IPS DF 19.7 (cell line): ENCODE results near the gene IFT122.
"Not testable (repeated sequence)": the region's sequence is repeated elsewhere in the genome, so short reads cannot be mapped to it uniquely, and the experiment has no call there.

Experiments
- DNase-seq: peaks from one replicate; pipeline ENCODE4 v3.0.0-alpha.2; 2013; ENCODE audit warnings: low read depth, low spot score

IFT122 gene

DNA sequence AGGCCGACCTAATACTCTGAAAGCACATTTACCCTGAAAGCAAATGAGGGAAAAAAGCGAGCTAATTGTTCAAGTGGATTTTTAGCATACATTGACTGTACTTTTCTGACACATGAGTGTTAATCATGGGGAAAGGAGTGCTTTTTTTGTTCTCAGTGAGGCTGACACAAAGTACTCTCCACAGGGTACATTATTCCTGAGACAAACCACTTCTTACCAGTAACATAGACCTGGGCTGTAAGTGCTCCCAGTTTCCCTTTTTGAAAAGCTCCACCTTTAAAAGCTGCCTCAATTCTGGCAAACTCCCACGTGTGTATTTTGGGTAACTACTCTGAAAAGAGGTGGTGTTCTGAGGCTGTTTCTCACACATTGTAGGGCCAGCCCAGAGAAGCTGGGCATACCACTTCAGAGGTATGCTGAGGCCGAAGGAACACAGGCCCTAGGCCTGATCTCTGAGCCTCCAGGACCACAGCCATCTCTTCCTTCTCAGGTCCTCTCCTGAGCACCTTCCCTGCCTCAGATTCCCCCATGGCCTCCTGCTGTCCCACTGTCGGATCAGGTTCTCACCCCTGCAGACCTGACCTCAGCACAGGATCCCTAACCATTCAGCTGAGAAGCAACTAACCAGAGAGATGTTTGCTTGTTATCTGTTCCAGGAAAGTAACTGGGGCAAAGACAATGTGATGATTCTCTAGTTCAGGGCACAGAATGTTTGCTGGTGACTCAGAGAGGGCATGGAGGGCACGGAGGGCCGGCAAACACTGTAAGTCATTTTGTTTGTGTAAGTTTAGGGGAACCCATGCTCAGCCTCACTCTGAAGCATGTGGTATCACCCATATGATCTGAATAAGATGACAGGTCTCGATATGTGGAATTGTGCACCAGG, 58.8 kb downstream of the IFT122 start:
- not testable (repeated sequence) for DNase-seq

DNA sequence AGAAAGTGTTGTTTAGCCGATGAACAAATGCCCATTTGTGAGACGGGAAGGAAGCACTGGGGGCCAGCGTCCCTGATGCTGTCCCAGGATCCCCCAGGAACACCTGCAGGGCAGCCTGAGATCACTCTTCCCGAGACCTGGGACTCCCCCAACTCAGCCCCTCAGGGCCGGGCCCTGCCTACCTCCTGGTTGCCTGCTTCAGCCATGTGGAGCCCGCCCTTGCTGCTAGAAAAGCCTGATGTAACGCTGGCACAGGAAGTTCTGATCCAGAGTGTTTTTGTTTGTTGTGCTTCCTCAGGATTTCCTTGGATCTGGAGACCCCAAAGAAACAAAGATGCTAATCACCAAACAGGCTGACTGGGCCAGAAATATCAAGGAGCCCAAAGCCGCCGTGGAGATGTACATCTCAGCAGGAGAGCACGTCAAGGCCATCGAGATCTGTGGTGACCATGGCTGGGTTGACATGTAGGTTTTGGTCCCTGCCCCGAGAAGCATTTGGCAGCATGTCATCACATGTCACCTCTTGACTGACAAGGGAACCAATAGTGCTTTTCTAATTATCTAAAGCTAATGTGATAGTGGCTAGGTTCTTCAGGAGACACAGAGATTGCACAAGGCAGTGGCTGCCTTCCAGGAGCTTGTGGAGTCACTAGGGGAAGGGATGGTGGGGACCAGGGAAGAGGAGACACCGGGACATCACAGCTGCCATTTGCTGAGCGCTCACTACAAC, 59.7 kb downstream of the IFT122 start:
- DNase-seq = not testable (repeated sequence)

DNA sequence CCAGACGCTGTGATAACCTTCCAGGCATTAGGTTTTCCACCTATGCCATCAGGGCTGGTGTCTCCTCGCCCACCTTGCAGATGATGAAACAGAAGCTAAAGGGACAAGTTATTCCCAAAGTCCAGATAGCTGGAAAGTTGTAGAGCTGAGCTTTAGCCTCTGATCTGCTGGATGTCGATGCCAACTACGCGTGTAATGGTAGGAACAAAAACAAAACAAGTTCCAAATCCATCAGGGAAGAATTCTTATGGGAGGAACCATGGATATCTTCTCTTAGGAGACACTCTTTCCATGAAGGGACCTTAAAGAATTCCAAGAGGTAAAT, 60.3 kb downstream of the IFT122 start:
- no peak for DNase-seq

DNA sequence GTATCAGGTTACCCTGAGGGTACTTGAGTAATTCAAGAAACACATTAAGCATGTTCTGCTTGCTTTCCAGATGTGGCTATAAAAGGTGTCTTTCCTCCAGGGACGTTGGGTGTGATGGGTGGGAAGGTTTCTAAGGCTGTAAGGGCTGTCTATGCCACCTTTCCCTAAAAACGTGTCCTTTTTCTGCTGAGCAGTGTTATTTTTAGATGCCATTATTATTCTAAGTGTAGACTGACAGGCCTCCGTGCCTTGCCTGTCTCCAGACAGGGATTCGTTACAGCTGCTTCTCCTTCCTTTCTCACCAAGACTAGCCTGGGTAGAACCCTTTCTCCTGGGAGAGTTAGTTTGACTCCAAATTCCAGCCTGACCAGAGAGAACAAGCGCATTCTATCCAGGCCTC, 61.6 kb downstream of the IFT122 start:
- DNase-seq = no peak

DNA sequence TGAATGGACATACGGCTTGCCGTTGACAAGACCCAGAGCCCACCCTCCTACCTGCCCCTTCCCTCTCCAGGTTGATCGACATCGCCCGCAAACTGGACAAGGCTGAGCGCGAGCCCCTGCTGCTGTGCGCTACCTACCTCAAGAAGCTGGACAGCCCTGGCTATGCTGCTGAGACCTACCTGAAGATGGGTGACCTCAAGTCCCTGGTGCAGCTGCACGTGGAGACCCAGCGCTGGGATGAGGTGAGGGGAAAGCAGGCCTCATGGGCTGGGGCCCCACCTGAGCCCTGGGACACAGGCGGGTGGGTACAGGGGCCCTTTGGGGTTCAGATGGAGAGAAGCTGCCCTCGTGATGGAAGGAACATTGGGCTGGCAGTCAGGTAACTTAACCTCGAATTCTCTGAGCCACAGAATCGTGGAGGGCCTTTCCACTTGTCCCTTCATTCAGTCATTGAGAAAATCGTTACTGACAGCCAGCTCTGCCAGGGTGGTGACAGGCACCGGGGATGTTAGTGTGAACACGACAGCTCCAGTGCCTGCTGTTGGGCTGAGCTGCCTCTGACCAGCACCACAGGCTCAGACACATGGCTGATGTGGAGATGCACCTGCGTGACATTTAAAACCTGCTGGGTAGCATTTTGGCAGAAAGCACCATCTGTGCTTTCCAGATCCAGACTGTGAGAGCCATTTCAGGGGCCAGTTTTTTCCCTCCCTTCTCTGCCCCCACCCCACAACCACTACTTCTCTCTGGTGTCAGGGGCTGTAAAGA, 62.8 kb downstream of the IFT122 start:
- no peak for DNase-seq

DNA sequence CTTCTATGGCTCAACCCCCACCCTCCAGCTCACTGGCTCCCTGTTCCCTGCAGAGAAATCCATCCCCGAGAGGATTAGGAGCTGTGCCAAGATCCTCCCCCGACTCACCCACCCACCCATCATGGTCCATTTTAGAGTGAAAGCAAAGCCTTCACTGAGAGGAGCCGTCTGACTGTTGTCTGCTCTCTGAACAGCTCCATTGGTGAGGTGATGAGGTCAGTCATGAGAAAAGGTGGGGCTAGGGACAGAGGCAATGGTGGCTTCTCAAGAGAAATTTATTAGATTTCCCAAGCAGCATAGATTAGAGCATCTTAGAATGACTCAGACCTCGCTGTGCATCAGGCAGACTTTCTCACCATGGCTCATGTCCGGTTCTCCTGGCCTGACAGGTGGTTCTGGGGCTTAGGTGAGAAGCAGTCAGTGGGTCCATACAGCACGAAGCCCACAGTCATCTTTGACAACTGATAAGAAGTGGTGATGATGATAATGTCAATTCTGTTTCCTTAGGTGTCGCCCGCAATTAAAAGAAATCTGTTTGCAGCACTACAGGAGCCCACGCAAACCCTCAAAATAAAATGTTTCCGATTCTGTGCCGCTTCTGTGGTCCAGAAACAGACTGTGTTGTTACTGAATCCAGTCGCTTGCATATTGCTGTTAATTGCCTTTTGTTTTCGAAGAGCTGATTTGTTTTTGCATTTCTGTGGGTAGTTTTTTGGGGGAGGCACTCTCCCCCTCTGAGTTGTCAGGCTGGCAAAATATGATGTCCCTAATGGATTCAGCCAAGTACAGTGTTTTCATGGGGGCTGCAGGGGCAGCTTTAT, 63.7 kb downstream of the IFT122 start:
- DNase-seq = no peak

DNA sequence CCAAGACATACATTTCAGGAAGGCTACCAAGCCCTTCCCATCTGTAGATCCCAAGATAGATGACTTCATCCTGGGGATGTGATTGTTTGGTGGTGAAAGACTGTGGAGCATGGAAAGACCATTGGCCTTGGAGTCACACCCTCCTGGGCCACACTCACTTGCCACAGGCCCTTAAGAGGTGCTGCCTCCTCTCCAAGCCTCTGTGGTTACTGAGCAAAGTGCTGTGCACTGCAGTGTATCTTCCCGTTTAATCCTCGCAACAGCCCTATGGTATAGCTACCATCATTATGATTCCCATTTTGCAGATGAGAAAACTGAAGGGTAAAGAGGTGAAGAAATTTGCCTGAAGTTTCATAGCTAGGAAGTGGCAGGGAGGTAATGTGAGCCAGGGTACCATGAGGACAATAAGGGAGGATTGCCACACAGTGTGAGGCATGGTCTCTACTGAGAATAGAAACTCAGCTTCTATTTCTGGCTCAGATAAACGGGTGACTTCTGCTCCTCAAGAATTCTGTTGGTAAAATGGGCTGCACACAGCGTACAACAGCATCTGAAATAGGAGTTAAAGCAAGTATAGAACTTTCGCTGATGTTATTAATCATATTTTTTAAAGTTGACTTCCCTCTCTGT, 64.6 kb downstream of the IFT122 start:
- DNase-seq = no peak

DNA sequence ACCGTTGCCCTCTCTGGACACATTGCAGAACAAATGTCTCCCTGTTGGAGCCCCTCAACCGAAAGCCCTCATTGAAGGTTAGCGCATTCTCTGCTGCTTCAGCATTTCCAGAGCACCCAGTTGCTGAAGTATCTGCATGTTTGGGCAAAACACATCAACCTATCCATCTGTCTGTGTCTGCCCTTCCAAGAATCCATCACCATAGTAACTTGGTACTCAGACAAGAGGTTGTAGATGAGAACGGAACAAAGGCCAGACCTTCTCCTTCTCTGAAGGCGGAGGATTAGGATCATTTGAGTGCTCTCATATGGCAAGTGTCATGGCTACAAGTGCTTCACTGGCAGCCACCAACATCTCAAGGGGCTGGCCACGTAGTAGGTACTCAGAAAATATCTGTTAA, 65.3 kb downstream of the IFT122 start:
- no peak for DNase-seq

DNA sequence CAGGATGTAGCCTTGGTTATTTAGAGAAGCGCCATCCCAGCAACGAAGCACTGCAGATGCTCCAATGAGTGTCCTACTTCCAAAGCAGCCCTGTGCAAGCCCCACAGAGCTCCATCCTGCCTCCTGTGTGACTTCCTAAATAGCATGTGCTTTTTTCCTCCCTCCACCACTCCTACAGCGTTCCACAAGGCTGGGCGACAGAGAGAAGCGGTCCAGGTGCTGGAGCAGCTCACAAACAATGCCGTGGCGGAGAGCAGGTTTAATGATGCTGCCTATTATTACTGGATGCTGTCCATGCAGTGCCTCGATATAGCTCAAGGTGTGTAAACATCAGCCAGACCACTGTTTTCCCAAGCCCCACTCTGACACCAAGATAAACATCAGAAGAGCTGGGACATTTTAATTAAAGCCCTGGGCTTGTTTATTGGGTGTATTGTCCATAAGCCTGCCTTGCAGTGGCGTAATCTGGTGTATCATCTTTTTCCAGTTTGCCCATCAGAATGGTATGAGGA, 66.3 kb downstream of the IFT122 start:
- no peak for DNase-seq

DNA sequence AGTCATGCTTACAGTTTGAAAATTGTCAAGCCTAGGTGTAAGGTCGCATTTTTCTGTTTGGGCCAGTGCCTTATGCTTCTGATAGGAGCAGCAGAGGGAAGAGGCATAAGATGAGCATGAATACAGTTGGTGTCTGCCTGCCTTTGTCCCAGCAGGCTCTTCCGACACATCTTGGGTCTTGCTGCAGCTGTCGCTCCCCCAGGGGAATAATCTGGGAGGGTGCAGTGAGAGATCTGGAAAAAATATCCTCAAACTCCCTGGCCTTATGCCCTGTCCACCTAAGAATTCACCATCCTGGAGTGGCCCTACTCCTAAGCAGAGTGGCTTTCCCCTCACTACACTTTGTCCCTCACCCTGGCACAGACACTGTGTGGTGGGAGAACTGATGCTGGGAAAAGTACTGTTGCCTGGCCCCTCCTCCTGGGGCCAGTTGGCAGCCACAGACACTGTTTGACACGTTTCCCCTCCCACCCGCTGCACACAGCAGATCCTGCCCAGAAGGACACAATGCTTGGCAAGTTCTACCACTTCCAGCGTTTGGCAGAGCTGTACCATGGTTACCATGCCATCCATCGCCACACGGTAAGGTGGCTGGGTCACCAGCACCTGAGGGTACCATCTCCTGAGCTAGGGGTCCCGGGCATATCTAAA, 67.3 kb downstream of the IFT122 start:
- DNase-seq = no peak

DNA sequence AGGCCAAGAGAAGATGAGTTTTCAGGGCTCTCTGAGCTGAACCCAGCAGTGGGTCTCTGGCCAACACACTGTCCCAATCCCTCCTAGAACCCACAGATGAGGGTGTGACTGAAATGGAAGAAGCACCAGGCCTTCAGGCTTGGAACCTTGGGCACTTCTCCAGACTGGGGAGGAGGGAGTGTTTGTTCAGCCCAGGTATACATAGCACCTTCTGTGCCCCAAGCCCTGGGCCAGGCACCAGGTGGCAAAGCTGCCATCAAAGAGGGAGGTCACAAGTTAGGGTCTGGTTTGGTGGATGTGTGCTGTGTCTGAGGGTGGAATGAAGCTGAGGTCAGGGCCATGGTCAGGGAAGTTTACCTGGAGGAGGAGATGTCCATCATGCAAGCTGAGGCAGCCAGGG, 72.6 kb downstream of the IFT122 start:
- no peak for DNase-seq

DNA sequence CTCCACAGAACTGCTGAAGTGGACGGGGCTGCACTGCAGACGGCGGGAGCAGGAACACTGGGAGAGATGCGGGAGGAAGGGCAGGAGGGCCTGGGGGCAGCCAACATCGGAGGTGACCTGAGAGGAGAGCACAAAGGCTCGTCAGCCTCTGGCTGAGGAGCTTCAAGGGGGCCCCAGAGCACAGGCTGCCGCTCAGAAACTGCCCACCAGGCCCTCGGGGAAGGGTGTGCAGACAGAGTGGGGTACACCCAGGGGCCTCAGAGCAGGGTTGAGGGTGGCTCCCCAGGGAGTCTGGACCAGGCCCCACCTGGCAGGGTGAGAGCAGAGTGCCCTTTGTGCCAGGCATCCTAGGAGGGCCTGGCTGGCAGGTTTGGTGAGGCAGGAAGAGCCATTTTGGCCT, 73.7 kb downstream of the IFT122 start:
- DNase-seq = no peak

DNA sequence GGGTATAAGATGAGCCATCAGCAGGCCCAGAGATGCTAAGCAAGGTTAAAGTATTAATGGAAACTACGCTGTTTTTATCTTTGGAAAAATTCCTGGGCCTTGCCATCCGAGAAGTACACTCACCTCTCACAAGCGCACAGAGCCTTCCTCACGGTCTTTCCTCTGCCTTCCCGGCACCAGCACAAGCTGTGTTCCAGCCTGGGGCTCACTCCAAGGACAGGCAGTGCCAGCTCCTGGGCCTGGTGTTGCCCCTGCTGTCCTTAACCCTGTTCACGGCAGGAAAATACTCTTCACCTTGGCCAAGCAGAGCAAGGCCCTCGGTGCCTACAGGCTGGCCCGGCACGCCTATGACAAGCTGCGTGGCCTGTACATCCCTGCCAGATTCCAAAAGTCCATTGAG, 74.1 kb downstream of the IFT122 start:
- DNase-seq = no peak

DNA sequence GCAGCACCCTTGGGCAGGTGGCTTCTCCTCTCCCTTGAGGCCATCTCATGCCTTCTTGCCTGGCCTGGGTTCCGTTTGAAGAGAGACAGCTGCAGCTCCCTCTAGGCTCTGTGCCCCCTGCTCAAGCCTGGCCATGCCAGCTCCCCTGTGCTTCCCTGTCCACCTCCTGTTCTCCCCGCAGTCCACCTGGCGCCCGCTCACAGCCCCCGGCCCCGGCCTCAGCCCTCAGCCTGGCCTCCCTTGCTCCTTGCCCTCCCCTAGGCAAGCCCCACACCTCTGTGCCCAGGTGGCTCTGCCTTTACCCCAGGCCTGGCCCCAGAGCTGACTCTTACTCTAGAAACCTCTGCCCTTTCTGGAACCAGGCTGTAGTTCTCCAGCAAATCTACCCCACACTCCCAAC, 74.5 kb downstream of the IFT122 start:
- DNase-seq = no peak

DNA sequence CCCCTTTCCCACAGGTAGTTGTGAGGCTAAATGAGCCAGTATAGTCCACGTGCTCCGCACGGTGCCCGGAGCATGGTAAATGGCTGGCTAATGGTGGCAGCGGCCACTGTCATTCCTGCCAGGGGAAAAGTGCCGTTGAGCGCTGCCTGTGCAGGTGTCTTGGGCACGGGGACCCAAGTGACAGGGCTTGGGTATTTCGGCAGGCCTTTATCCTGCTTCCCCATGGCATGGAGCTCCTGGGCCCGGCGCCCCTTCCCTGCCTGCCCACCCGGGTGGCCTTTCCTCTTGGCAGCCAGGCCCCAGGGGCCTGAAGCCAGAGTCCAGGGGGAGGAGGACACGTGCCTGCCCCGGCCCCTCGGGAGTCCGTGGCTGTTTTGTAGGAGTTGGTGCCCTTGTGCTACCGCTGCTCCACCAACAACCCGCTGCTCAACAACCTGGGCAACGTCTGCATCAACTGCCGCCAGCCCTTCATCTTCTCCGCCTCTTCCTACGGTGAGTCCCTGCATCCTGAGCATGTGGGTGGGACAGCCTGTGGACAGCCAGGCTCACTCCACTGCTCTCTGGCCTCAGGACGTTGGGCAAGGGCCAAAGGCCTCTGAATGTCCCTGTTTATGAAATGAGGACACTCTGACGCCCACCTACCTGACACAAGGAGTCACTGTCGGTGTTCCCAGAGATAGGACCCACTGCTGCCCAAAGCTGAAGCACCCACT, 75.2 kb downstream of the IFT122 start:
- not testable (repeated sequence) for DNase-seq

DNA sequence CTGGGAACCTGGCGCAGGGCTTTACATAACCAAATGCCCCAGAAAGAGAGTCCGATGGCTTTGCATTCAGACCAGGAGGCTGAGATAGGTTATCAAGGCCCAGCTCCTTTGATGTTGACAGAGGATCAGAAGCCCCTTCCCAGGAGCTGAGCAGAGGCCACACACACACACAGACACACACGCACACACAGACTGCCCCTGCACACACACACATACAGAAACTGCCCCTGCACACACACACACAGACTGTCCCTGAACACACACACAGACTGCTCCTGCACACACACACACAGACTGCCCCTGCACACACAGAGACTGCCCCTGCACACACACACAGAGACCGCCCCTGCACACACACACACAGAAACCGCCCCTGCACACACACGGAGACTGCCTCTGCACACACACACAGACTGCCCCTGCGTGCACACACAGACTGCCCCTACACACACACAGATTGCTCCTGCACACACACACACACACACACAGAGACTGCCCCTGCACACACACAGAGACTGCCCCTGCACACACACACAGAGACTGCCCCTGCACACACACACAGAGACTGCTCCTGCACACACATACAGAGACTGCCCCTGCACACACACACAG, 75.9 kb downstream of the IFT122 start:
- not testable (repeated sequence) for DNase-seq

DNA sequence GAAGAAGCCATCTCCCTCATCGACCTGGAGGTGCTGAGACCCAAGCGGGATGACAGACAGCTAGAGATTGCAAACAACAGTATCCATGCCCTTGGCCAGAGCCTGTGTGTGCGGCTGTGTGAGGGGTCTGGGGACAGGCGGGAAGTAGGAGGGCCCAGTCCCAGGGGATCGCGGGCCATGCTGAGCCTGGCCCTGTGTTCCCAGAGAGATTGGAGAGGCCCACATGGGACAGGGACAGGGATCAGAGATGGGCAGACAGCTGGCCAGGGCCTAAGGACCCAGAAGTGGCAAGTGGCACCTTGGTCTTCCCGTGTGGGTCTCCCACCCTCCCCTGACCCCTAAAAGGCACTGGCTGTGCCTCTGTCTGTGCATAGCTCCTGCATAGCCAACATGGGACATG, 77.5 kb downstream of the IFT122 start:
- no peak for DNase-seq

DNA sequence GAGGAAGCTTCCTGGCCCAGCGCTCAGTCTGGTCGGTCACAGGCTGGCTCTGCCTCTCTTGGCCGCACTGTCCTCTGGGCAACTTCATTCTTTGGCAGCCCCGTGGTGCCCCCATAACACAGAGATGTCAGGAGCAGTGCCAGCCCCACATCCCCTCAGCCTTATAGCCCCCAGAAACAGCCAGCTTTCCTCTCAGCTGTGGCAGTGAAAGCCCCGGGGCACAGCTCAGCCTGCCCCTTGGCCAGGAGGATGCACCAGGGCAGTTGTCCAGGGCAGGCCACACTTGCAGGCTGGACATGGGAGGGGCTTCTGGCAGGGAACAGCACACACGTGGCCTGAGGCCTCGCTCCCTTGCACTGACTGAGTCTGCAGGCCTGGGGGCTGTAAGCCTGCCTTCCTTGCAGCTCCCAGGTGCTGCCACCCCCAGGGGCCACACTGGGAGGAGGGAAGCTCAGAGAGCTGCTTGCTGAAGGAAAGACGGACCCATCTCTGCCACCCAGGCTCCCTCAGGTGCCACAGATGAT, 78.1 kb downstream of the IFT122 start:
- DNase-seq = no peak

DNA sequence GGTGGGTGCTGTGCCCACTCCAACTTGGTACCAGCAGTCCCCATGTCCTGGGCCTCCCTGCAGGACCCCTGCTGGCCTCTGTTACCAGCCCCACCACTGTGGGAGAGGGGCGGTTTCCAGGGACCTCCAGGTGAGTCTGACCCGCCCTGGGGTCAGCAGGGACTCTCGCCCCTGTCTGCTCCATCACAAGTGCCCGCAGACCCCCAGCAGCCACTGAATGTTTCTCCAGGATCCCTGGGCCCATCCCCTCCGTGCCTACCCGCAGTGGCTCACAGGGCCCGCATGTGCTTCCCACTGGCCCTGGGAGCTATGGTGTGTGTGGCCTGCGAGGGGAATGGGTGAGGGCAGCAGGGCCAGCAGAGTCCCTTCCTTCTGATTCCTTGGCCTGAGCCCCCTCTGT, 78.6 kb downstream of the IFT122 start:
- no peak for DNase-seq
